AG09309 (cell line): Measurements from ENCODE around the gene DPEP2.

Experiments used
- DNase-seq: peaks from one replicate; pipeline ENCODE4 v3.0.0-alpha.2; 2010; ENCODE audit warnings: low read depth
- H3K4me3 ChIP-seq: 2 replicates; pipeline ENCODE4 v1.5.1; 2011; ENCODE audit warnings: mild to moderate bottlenecking, low read depth, low read length, moderate library complexity; ENCODE audit not compliant: control insufficient read depth
- TF ChIP-seq, protein P1 (sequence below): IDR thresholded peaks from 2 replicates; pipeline ENCODE4 v1.5.1; 2011; ENCODE audit warnings: mild to moderate bottlenecking, low read depth, low read length, inconsistent platforms; ENCODE audit not compliant: insufficient read depth, control insufficient read depth; ENCODE audit errors: missing control alignments

The DPEP2 gene

DNA sequence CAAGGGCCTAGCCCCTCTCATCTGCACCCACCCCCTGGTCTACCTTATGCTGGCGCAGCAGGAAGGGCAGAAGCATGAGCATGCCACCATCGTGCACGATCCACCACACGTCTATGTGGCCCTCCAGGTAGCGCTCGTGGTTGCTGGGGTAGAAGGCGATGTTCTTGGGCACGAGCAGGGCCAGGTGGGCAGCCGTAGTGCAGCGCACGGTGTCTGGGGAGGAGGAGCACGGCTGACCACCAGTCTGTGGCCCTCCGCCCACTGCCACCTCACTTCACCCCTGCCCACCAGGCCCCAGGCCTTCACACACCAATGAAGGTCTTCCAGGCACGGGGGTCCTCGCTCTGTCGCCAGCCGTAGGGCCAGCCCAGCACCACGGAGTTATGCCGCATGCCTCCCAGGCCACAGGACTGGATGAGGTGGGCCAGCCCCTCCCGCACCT lies 53.1 kb downstream of the DPEP2 start:
- no peak overlapping the region for H3K4me3 ChIP-seq
- DNase-seq: no peak
- TF ChIP-seq, protein P1, sequence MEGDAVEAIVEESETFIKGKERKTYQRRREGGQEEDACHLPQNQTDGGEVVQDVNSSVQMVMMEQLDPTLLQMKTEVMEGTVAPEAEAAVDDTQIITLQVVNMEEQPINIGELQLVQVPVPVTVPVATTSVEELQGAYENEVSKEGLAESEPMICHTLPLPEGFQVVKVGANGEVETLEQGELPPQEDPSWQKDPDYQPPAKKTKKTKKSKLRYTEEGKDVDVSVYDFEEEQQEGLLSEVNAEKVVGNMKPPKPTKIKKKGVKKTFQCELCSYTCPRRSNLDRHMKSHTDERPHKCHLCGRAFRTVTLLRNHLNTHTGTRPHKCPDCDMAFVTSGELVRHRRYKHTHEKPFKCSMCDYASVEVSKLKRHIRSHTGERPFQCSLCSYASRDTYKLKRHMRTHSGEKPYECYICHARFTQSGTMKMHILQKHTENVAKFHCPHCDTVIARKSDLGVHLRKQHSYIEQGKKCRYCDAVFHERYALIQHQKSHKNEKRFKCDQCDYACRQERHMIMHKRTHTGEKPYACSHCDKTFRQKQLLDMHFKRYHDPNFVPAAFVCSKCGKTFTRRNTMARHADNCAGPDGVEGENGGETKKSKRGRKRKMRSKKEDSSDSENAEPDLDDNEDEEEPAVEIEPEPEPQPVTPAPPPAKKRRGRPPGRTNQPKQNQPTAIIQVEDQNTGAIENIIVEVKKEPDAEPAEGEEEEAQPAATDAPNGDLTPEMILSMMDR: no peak

DNA sequence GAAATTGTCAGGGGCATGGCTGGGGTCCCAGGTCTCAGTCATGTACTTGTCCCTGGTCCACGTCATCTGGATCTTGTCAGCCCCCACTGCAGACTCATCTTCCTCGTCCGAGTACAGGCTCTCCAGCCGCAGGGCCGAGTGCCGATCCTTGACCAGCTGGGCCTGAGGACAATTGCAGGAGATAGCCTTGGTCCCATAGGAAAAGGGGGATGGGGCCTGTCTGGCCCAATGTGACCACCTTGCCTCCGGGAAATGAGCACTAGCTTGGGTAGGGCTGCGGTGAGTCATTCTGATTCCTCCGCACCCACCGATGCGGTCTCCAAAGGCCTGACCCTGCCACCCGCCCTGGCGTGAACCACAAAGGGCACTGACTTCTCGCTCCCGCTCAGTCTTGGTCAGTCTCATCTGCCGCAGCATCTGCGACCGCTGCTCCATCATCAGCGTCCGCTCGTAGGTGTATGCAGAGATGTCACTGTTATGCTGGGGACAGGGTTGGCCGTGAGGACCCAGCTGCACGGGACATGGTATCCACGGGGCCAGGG lies 53.8 kb downstream of the DPEP2 start:
- H3K4me3 ChIP-seq: no peak overlapping the region
- no peak for DNase-seq
- TF ChIP-seq, protein P1: no peak

DNA sequence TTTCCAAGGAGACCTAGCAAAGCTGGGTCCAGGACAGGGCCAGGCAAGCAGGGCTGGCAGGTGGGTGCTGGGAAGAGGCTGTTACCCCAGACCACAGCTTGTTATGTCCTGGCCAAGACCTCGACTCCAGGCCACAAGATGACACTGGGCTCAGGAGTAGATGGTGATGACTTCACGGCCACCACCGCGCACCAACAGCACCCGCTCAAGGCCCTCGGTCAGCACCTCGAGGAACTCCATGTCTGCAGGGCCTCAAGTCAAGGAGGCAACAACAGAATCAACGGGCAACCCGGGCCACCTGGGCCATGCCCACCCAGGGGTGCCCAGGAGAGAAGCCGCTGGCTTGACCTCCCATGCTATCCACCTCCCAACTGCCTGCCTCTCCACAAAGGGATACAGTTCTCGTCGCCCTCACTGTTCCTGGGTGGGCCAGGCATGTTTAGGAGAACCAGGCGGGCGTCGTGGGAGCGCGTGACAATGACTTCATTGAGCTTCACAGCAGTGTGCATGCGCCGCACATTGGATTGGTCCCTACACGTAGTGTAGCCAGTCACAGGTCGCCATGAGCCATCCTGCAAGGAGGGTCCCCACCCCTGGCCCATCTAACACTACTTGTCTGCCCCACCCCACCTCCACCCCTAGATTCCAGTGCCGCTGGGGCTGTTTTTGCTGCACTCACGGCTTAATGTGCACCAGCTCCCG lies 54.4 kb downstream of the DPEP2 start:
- H3K4me3 ChIP-seq: no peak overlapping the region
- TF ChIP-seq, protein P1: no peak
- no peak for DNase-seq

DNA sequence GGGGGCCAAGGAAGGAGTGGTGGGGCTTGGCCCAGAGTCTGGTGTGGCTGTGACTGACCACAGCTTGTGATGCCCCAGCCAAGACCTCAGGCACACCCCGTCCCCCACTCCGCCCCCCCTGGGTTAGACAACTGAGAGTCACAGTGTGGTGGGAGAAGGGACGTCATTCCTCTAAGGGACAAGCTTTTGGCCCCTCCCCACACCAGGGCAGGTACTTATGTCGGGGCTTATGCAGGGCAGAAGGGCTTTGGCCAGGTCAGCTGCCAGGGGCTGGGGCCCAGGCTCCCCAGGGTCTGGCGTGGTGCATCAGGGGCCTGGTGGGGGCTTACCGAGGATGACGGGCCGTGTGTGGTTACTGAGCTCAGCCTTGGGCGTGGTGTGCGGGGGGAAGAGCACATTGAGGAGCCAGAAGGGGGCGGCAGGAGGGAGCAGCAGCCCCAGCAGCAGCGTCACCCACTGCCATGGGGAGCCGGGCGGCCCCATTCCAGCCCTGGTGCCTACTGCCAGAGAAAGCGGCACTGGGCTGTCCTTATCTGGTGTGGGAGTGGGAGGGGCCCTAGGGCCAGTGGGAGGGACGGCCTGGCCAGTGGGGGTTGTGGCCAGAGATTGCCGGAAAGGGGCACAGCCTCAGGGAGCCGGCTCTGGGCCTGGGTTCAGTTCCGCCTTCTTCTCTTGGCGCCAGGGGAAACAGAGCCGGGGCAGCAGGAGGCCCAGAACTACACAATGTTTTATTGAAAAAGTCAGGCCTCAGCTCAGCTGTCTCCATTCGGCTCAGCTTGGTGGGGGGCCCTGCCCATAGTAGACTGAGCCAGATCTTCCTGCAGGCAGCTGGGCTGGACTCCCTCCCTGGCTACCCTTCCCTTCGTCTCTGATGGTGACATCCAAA lies 55.4 kb downstream of the DPEP2 start, which contains the start of gene LCAT:
TSS of gene LCAT (minus strand) at position 502 of the 886 bp plus-strand sequence. CDS start at position 483, 19 bp downstream.
- no peak for DNase-seq
- no peak within 1 kb of the TSS for H3K4me3 ChIP-seq
- TF ChIP-seq, protein P1: no peak

DNA sequence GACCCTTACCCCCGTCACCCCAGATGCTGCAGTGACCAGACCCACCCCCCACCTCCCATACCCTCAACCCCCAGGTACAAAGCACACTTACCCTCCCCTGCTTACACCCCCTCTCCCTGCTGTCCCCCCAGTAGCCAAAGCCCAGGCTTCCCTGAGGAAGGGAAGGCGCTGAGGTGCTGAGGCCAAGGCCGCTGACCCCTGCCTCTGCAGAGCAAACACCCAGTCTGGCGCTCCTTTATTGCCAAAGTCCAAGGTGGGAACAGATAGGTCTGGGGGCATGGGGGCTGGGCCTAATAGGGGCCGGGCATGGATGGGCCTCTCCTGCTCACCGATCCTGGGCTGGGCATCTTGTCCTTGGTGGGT lies 56.0 kb downstream of the DPEP2 start:
- TF ChIP-seq, protein P1: no peak
- DNase-seq: no peak
- no peak overlapping the region for H3K4me3 ChIP-seq

DNA sequence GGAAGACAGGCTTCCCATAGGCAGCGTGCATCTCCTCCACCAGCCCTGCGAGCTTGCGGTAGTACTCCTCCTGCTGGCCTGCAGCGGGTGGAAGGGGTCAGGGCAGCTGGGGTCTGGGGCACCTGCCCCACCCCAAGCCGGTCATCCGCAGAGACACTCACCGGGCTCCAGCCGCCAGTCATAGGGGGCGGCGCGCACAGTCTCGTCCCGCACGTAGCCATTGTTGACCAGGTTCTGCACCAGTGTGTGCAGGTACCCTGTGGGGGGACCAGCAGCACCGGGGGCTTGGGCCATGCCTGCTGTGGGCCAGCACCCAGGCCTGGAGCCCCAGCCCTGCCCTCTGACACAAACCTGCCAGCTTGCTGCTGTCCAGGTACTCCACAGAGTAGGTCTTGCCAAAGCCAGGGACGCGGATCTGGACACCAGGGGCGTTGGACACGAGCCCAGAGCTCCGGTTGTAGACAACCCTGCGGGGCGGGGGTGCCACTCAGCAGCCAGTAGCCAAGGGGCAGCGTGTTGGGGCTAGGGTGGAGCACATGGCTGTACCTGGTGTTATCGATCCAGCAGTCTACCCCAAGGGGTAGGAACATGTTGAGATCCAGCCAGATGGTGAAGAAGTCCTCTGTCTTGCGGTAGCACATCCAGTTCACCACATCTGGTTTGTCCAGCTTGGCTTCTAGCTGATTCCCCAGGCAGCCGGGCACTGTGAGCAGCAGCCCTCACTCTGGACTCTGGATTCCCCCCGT lies 56.6 kb downstream of the DPEP2 start:
- DNase-seq: no peak
- TF ChIP-seq, protein P1: no peak

More for the DNA sequence above, 56.6 kb downstream of the DPEP2 start:
- H3K4me3 ChIP-seq: no peak overlapping the region
